Memory B cell (primary cell): Measurements from ENCODE around the gene ARAP2.
"Not testable (repeated sequence)": the region's sequence is repeated elsewhere in the genome, so short reads cannot be mapped to it uniquely, and the experiment has no call there.

Source experiments
- ATAC-seq: fragments of 150-1000 bp; cut with Tn5 transposase; 2 replicates; pipeline ENCODE4 v1.10.0; 2021; ENCODE audit warnings: low read depth, mild to moderate bottlenecking, moderate library complexity
- DNase-seq, 2 donors: peaks; one replicate each; pipeline ENCODE4 v3.0.0; 2022; ENCODE audit warnings: low spot score in 2 of 2
- H3K27ac Mint-ChIP-seq: one replicate; pipeline ENCODE4 v1.8.0; 2022; ENCODE audit warnings: mild to moderate bottlenecking, moderate library complexity, mixed read lengths
- H3K27me3 Mint-ChIP-seq: one replicate; pipeline ENCODE4 v1.8.0; 2022; ENCODE audit warnings: mixed read lengths
- H3K36me3 Mint-ChIP-seq: one replicate; pipeline ENCODE4 v1.8.0; 2022; ENCODE audit warnings: mild to moderate bottlenecking, mixed read lengths
- H3K4me1 Mint-ChIP-seq: one replicate; pipeline ENCODE4 v1.8.0; 2022; ENCODE audit warnings: mixed read lengths
- H3K4me3 Mint-ChIP-seq: one replicate; pipeline ENCODE4 v1.8.0; 2022; ENCODE audit warnings: mild to moderate bottlenecking, moderate library complexity, mixed read lengths
- H3K9me3 Mint-ChIP-seq: one replicate; pipeline ENCODE4 v1.8.0; 2022; ENCODE audit warnings: mixed read lengths

ARAP2 gene

GRCh38 chr4:36198068-36198808 is 46.1 kb downstream of the ARAP2 start:
- no peak overlapping the region for H3K27ac Mint-ChIP-seq
- H3K4me1 Mint-ChIP-seq, result peaks cover 3% of the 10 kb centered on the region
- H3K4me3 Mint-ChIP-seq, result no peak overlapping the region
- no peaks in the 10 kb centered on the region for H3K27me3 Mint-ChIP-seq
- no peak for DNase-seq
- no peak for ATAC-seq
- no peaks in the 10 kb centered on the region for H3K9me3 Mint-ChIP-seq
- peaks cover 7% of the 10 kb centered on the region for H3K36me3 Mint-ChIP-seq

- Mint-ChIP-seq H3K27ac (no peak overlapping the region), H3K9me3 (no peaks in the 10 kb centered on the region), H3K4me1 (peaks cover 3% of the 10 kb centered on the region), H3K27me3 (no peaks in the 10 kb centered on the region), H3K36me3 (peaks cover 7% of the 10 kb centered on the region), H3K4me3 (no peak overlapping the region)
- DNase-seq, result no peak
- ATAC-seq, result no peak
Measured at GRCh38 chr4:36197501-36197900, 46.8 kb downstream of the ARAP2 start.

- Mint-ChIP-seq H3K4me3 (no peak overlapping the region), H3K36me3 (peaks cover 7% of the 10 kb centered on the region), H3K27ac (no peak overlapping the region), H3K4me1 (peaks cover 7% of the 10 kb centered on the region), H3K9me3 (no peaks in the 10 kb centered on the region), H3K27me3 (no peaks in the 10 kb centered on the region)
- ATAC-seq (no peak), DNase-seq (no peak)
Measured at GRCh38 chr4:36196145-36196913, 48.0 kb downstream of the ARAP2 start.

GRCh38 chr4:36192922-36193321 is 51.4 kb downstream of the ARAP2 start:
- Mint-ChIP-seq H3K9me3 (no peaks in the 10 kb centered on the region), H3K27me3 (no peaks in the 10 kb centered on the region), H3K27ac (no peak overlapping the region), H3K4me3 (no peak overlapping the region), H3K36me3 (peaks cover 6% of the 10 kb centered on the region), H3K4me1 (peaks cover 21% of the 10 kb centered on the region)
- ATAC-seq (no peak), DNase-seq (no peak)

GRCh38 chr4:36189511-36190226 is 54.6 kb downstream of the ARAP2 start:
- peak overlapping the region; percentile 2 for H3K27ac Mint-ChIP-seq
- peak; percentile 43 for ATAC-seq
- no peaks in the 10 kb centered on the region for H3K36me3 Mint-ChIP-seq
- H3K9me3 Mint-ChIP-seq, result no peaks in the 10 kb centered on the region
- H3K4me1 Mint-ChIP-seq, result peaks cover 18% of the 10 kb centered on the region
- H3K4me3 Mint-ChIP-seq, result no peak overlapping the region
- H3K27me3 Mint-ChIP-seq, result no peaks in the 10 kb centered on the region
- no peak for DNase-seq

- ATAC-seq (no peak), DNase-seq (no peak)
- H3K27me3 Mint-ChIP-seq, result no peaks in the 10 kb centered on the region
- H3K4me3 Mint-ChIP-seq, result no peak overlapping the region
- H3K9me3 Mint-ChIP-seq, result no peaks in the 10 kb centered on the region
- H3K27ac Mint-ChIP-seq, result no peak overlapping the region
- H3K4me1 Mint-ChIP-seq, result peaks cover 24% of the 10 kb centered on the region
- no peaks in the 10 kb centered on the region for H3K36me3 Mint-ChIP-seq
Measured at GRCh38 chr4:36187723-36188333, 56.5 kb downstream of the ARAP2 start.

- no peak for DNase-seq
- no peaks in the 10 kb centered on the region for H3K9me3 Mint-ChIP-seq
- H3K4me1 Mint-ChIP-seq, result peaks cover 9% of the 10 kb centered on the region
- H3K27ac Mint-ChIP-seq, result no peak overlapping the region
- no peak for ATAC-seq
- no peak overlapping the region for H3K4me3 Mint-ChIP-seq
- no peaks in the 10 kb centered on the region for H3K27me3 Mint-ChIP-seq
- peaks cover 11% of the 10 kb centered on the region for H3K36me3 Mint-ChIP-seq
Measured at GRCh38 chr4:36183665-36184393, 60.5 kb downstream of the ARAP2 start.

- Mint-ChIP-seq H3K27me3 (no peaks in the 10 kb centered on the region), H3K36me3 (peaks cover 16% of the 10 kb centered on the region), H3K27ac (no peak overlapping the region), H3K4me3 (no peak overlapping the region), H3K9me3 (no peaks in the 10 kb centered on the region), H3K4me1 (peaks cover 9% of the 10 kb centered on the region)
- no peak for ATAC-seq
- DNase-seq, result no peak
Measured at GRCh38 chr4:36183232-36183631, 61.1 kb downstream of the ARAP2 start.

- not testable (repeated sequence) for H3K27me3 Mint-ChIP-seq, DNase-seq, H3K9me3 Mint-ChIP-seq, H3K4me3 Mint-ChIP-seq, H3K27ac Mint-ChIP-seq, H3K4me1 Mint-ChIP-seq, ATAC-seq
- peaks cover 20% of the 10 kb centered on the region for H3K36me3 Mint-ChIP-seq
Measured at GRCh38 chr4:36182315-36182714, 62.0 kb downstream of the ARAP2 start.

GRCh38 chr4:36180206-36180605 is 64.1 kb downstream of the ARAP2 start:
- Mint-ChIP-seq H3K4me3 (no peak overlapping the region), H3K9me3 (no peaks in the 10 kb centered on the region), H3K27me3 (no peaks in the 10 kb centered on the region), H3K36me3 (peaks cover 24% of the 10 kb centered on the region), H3K4me1 (peaks cover 9% of the 10 kb centered on the region), H3K27ac (no peak overlapping the region)
- no peak for DNase-seq
- no peak for ATAC-seq

GRCh38 chr4:36178484-36178883 is 65.8 kb downstream of the ARAP2 start:
- peaks cover 32% of the 10 kb centered on the region for H3K36me3 Mint-ChIP-seq
- H3K9me3 Mint-ChIP-seq, result no peaks in the 10 kb centered on the region
- DNase-seq, result no peak
- no peak for ATAC-seq
- peaks cover 9% of the 10 kb centered on the region for H3K4me1 Mint-ChIP-seq
- H3K4me3 Mint-ChIP-seq, result no peak overlapping the region
- H3K27me3 Mint-ChIP-seq, result no peaks in the 10 kb centered on the region
- no peak overlapping the region for H3K27ac Mint-ChIP-seq

GRCh38 chr4:36177946-36178345 is 66.4 kb downstream of the ARAP2 start:
- ATAC-seq, result no peak
- H3K4me3 Mint-ChIP-seq, result no peak overlapping the region
- DNase-seq, result no peak
- H3K4me1 Mint-ChIP-seq, result peaks cover 5% of the 10 kb centered on the region
- peaks cover 32% of the 10 kb centered on the region for H3K36me3 Mint-ChIP-seq
- H3K27me3 Mint-ChIP-seq, result no peaks in the 10 kb centered on the region
- no peaks in the 10 kb centered on the region for H3K9me3 Mint-ChIP-seq
- no peak overlapping the region for H3K27ac Mint-ChIP-seq

- no peak for DNase-seq
- Mint-ChIP-seq H3K36me3 (peaks cover 27% of the 10 kb centered on the region), H3K4me3 (no peak overlapping the region), H3K4me1 (peaks cover 2% of the 10 kb centered on the region), H3K9me3 (no peaks in the 10 kb centered on the region), H3K27me3 (no peaks in the 10 kb centered on the region), H3K27ac (peak overlapping the region; percentile 3)
- no peak for ATAC-seq
Measured at GRCh38 chr4:36174570-36174969, 69.7 kb downstream of the ARAP2 start.
